NOMO-1 treated with dmso at 0.1 percent for 144 hours (cell line): Measurements from ENCODE around the gene MLLT1.

ENCODE experiments used
- DNase-seq: peaks from one replicate; lab custom pipeline; 2025; ENCODE audit not compliant: unreplicated experiment; lab: John Stamatoyannopoulos, UW

The MLLT1 gene

DNA sequence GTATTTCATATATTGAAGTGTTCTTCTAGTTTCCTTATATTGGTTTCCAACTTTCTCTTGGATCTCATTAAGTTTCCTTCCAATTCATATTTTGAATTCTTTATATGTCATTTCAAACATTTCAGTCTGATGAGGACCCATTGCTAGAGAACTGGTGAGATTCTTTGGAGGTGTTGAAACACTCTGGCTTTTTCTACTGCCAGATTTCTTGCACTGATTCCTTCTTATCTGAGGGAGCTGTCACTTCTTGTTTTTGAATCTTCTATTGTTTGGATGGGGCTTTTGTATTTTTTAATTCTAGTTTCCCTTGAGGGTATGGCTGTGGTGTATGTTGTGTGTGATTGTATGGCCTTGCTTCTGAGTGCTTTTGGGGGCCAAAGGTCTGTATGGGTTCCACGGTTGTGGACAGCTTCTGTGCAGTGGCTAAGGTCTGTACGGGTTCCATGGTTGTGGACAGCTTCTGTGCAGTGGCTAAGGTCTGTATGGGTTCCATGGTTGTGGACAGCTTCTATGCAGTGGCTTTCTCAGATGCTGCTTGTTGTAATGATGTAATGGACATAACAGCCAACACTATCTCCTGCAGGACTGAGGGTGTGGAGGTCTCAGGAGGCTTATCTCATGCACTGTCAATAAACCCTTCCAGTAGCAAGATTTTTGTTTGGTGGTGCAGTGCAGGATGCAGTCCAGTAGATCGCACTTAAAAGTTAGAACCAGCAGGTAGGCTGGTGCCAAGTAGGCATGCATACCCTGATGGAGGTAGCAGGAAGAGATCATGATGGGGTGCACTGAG lies 107.5 kb downstream of the MLLT1 start:
- no peak for DNase-seq

DNA sequence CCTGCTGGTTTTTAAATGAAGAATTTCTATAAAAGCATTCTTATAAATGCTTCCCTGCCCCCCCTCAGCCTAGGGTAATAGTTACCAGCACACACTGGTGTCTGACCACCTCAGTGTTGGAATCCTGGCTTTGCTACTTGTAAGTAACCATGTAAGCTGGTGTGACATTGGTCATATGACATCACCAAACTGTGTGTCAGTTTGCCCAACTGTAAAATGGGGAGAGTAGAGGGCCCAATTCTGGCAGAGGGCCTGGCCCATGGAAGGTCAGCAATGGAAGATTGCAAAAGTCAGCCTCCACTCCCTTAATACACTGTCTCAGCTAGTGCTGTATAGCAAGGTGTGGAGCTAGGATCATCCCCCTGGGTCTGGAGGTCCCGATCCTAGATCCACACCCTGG lies 112.7 kb downstream of the MLLT1 start:
- no peak for DNase-seq

DNA sequence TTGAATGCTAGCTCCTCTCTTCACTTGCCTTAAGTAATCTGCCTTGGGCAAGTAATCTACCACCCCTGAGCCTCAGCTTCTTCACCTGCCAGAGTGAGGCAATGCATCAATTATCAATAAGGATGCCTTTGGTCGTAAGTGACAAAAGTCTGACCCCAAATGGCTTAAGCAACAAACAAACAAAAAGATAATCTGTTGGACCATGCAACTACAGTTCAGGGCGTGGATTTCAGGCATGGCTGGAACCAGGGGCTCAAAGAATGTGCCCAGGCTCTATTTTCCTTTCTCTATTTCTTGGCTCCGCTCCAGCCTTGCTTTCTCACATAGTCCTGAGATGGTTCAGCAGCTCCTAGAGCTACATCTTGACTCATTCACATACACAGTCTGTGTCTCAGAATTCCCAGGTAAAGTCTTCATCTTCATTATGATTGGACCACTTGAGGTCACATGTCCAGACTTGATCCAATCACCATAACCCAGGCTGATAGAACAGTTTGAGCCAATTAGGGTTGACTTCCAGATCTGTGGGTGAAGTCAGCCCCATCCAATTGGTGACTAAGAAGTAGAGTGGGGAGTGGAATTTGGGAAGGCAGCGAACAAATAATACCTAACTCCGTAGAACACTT lies 114.8 kb downstream of the MLLT1 start:
- no peak for DNase-seq

DNA sequence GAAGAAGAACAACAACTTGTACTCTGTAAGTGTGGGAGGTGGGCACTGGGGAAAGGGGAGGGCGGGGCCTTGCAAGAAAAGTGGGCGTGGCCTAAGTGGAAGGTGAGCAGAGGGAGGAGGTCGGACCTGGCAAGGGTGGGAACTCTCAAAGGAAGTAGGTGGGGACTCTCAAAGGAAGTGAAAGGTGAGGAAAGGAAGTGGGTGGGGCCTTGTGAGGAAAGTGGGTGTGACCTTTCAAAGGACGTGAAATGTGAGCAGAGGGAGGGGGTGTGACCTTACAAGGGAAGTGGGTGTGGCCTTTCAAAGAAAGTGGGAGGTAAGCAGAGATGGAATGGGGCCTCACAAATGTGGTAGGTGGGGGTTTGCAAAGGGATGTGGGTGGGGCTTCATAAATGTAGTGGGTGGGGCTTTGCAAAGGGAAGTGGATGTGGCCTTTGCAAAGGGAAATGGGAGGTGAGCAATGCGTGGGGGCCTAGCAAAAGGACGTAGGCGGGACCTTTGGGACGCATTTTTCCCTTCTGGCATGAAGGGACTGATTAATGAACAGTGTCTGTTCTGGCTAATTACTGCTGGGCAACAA lies 118.4 kb downstream of the MLLT1 start:
- peak; percentile 89 for DNase-seq
